Activated CD4-positive, alpha-beta T cell treated with anti-CD3 and anti-CD28 coated beads, Interleukin-2, Interleukin-6, amounts not matched to agents 100 ng/mL and 50 ng/mL, durations not matched to agents 16 hours and 8 hours (primary cell): ENCODE measurements around the gene MYBPC1.
"Not testable (repeated sequence)": the region's sequence is repeated elsewhere in the genome, so short reads cannot be mapped to it uniquely, and the experiment has no call there.

ENCODE experiments used
- DNase-seq: peaks from one replicate; pipeline ENCODE4 v3.0.0-alpha.2; 2020

MYBPC1 gene

GRCh38 chr12:101594700-101595099 is at the start of gene MYBPC1:
MYBPC1 (plus strand) TSS chr12:101594971; CDS start chr12:101595071, 100 bp downstream.
- no peak for DNase-seq

DNA sequence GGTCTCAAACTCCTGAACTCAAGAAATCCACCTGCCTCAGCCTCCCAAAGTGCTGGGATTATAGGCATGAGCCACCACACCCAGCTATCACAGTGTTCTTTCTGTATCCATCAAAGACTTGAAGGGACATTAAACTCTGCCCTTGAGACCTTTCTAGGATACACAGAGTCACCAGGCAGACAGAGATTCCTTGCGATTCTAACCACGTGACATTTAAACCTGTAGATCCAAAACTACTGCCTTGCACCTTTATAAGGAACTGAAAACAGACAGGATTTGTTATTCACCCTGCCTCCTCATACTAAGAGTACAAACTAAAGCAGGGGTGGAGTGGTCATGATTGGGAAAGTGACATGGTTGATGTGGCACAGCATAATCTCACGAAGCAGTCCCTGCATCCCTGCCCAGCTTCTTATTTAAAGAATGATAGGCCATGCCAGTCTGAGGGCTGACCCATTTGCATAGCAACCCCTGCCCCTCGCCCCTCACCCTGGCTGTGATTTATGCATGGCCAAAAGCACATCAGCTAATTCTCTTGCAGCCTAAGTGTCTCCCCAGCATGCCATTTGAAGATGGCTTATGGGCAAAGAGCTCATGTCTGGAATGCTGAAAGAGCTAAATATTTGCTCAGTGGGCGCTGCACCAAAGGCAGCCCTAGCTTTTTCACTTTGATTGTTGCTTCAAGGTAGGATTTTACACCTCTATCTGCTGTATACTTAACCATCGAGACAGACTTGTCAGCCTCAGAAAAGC is 43.2 kb upstream of the MYBPC1 start:
- no peak for DNase-seq

GRCh38 chr12:101552277-101552676 is 42.5 kb upstream of the MYBPC1 start:
- DNase-seq, result no peak

GRCh38 chr12:101557094-101557493 is 37.7 kb upstream of the MYBPC1 start:
- DNase-seq, result no peak

DNA sequence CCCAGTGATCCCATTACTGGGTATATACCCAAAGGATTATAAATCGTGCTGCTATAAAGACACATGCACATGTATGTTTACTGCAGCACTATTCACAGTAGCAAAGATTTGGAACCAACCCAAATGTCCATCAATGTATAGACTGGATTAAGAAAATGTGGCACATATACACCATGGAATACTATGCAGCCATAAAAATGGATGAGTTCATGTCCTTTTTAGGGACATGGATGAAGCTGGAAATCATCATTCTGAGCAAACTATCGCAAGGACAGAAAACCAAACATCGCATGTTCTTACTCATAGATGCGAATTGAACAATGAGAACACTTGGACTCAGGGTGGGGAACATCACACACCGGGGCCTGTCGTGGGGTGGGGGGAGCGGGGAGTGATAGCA is 36.0 kb upstream of the MYBPC1 start:
- DNase-seq, result not testable (repeated sequence)

DNA sequence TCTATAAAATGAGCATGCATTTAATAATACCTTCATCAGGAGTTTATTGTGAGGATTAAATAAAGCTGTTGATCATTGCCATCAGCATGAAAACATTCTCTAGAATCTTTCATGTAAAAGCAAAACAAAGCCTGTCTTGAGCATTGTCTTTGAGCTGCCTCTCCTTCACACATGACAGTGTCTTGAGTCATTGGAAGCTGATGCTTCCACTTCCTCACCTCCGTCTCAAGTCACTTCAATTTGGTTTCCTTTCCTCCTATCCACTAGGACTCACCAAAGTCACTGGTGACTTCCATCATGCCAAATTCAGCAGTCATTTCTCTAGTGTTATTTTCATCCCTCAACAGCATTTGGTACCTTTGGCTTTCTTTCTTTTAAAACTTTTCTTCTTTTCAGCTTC is 31.6 kb upstream of the MYBPC1 start:
- DNase-seq, result no peak

- no peak for DNase-seq
Measured at GRCh38 chr12:101564912-101565311, 29.9 kb upstream of the MYBPC1 start.

GRCh38 chr12:101566318-101566717 is 28.5 kb upstream of the MYBPC1 start:
- peak; percentile 7 for DNase-seq

- DNase-seq, result no peak
Measured at GRCh38 chr12:101567918-101568317, 26.9 kb upstream of the MYBPC1 start.

DNA sequence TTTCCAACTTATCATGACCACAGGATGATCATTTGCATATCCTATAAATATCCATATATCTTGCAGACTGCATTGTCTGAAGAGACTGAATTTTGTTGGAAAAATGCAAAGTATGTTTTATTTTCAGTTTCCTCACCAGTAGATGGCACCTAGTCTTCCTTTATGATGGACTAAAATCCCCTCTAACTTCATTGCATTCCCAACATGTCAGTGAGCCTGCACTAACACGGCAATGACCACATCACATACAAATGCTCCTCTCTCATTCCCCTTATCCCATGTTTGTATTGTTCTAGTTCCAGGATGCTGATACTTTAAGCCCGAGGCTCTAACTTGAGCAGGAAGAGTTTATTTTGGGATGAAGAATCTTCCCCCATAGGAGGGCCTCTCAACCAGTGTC is 24.7 kb upstream of the MYBPC1 start:
- DNase-seq, result no peak

DNA sequence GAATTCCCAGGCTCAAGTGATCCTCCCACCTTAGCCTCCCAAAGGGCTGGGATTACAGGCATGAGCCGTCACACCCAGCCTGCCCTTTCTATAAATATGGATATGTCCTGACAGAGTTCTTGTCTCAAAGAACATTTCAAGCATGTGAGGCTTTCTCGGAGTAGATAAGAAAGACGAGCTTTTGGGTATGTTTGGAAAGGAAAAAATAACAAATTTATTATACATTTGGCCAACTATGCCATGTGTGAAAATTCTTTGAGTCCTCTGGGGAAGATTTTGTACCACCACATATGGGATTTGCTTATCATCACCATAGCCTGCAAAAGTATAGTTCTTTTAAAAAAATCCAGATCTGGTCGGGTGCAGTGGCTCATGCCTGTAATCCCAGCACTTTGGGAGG is 23.7 kb upstream of the MYBPC1 start:
- DNase-seq, result no peak

- no peak for DNase-seq
Measured at GRCh38 chr12:101573743-101574142, 21.0 kb upstream of the MYBPC1 start.

DNA sequence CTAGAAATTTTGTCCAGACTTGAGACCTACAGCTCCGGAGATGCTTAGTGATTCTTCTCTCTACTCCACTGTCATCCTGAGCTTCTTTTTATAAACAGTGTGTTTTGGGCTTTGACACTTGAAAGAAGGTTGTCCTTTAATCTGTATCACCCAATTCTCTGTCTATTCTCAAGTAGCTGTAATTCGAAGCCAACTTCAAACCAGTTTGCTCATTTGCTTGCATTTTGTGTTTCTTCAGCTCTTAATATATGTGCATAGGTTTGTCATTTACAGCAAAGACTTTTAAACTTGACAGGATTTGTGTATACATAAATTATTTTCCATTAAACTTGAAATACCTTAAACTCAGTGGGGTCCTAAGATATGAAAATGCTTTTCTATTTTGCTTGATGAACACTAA is 16.4 kb upstream of the MYBPC1 start:
- no peak for DNase-seq

DNA sequence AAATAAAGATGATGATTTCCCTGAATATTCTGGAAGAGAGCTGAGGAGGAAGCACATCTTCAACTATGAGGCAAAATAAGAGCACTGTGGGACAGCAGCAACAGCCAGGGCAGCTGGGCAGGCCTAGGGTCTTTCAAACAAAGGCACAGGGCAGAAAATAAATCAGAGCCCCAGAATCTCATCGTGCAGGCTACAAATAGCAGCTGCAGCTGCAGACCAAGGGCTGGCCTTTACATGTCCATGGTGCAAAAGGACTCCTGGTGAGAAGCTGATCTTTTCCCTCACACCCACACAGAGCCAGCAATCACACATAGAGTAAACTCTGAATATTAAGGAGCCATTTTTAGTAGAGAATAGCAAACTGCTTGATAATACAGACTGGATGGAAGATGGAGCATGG is 13.6 kb upstream of the MYBPC1 start:
- no peak for DNase-seq

DNA sequence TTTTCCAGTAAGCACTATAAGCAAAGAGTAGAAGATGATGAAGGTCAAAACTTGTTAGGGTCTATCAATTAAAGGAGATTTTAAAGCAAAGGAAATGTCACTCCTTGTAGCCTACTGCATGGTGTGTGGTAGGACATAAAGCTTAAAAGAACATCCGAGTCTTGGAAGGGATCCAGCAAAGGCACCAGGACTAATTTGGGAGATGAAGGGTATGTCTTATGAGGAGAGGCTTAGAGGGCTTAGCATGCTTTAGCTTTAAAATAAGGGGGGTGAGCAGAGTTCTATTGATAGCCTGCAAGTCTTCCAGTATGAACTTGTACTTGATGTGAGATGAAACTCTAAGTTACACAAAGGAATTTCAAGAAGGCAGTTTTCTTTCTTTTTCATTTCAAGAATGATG is 11.8 kb upstream of the MYBPC1 start:
- no peak for DNase-seq

DNA sequence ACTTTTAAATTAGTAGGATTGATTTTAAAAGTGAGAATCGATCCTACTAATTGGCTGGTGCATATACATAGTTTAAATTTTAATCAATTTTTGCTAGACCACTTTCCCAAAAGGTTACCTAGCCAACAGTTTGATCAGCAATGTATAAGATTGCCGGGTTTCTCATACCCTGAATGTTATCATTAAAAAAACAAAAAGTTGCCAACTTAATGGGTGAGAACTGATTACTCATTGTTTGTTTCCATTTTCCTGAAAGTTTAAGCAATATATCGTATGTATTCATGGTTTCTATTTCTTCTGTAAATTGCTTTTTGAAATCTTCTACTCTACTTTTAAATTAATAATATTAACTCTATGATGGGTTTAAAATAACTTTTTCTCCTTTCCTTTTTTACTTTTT is 4.4 kb upstream of the MYBPC1 start:
- DNase-seq, result no peak

DNA sequence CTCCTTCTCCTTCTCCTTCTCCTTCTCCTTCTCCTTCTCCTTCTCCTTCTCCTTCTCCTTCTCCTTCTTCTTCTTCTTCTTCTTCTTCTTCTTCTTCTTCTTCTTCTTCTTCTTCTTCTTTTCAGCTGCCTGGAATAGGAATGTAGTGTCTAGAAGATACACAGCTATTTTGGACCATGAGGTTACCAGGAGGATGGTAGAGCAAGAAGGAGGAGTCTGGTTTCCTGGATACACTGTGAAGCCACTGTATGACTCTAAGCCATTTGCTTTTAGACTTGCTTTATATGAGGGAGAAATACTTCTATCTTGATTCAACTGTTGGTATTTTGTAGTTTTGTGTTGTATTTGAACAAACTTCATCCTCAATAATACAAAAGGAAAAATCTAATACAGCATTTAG is 3.0 kb upstream of the MYBPC1 start:
- DNase-seq, result no peak

DNA sequence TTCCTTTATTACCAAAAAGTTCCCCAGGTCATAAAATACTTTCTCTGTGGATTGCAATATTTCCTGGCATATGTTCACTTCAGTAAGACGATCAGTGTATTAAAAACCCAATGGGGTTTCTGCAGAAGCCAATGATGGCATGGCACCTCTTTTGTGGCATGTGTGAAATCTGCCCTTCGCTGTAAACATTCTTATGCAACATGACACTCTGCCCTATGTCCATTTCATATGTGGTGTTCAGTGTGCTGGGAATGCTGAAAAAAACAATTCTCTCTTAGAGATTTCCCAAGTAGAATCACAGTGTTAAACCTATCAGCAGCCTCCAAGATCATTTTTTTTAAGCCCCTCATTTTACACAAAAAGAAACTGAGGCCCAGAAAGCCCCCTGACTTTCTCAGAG is 2.3 kb upstream of the MYBPC1 start:
- no peak for DNase-seq

GRCh38 chr12:101592921-101593320 is 1.9 kb upstream of the MYBPC1 start:
- no peak for DNase-seq

GRCh38 chr12:101596172-101596571 is 1.4 kb downstream of the MYBPC1 start:
- no peak for DNase-seq

GRCh38 chr12:101597164-101597563 is 2.4 kb downstream of the MYBPC1 start:
- no peak for DNase-seq

- DNase-seq, result no peak
Measured at GRCh38 chr12:101598483-101598882, 3.7 kb downstream of the MYBPC1 start.

GRCh38 chr12:101599311-101599710 is 4.5 kb downstream of the MYBPC1 start:
- DNase-seq, result no peak

DNA sequence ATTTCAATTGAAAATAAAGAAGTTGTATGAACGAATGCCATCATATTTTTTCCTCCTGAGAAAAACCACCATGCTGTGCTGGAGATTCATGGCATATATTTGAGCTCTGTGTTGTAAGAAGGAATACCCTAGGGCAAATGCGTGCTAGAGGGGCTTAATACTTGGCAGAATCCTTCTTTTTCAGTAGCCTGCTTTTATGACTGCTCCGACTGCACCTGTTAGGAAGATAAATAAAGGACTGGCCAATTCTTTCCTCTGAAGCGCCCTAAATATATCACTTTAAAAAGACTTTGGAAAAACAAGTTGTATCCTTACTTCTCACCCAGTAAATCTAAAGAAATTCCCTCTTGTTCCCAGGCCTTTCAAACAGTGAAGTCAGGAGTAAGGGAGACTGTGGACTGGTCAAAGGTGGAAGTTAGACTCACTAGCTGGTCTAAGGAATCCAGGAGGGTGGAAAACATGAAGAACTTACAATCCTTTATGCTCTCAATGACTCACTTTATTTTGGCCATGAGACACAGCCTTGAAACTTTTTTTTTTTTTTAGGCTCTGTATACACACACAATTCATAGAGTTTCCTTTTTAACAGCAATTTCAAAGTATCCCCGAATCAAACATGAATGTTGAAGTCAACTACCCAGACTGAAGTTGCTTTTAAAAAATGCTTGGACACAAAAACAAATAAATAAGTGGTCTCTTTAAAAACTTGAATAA is 5.2 kb downstream of the MYBPC1 start:
- no peak for DNase-seq

DNA sequence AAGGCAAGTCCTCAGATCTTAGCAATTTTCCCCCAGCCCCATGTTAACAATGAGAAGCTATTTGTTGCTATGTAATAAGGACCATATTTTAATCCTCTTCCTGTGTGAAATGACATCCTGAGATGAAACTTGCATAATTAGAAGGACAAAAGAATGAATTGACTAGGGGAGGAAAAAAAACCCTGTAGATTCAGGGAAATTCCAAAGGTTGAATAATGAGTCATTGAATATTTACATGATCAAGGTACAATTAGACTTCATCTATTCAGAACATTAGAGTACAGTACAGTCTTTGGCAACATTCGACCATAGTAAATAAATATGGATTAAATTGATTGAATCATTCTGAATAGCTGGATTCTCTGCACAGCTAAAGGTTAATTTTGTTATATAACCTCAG is 9.4 kb downstream of the MYBPC1 start:
- DNase-seq, result no peak
